Measurements from ENCODE around the gene RMND5B. TPM values are rescaled to one million over a fixed set of nuclear protein-coding genes. Genes with fewer than 3 reads are reported as not detected.

Gene RMND5B
- polyA plus RNA-seq, 1 of the 3 experiments (the other 2 are of a cell fraction): 42.8 TPM

DNA sequence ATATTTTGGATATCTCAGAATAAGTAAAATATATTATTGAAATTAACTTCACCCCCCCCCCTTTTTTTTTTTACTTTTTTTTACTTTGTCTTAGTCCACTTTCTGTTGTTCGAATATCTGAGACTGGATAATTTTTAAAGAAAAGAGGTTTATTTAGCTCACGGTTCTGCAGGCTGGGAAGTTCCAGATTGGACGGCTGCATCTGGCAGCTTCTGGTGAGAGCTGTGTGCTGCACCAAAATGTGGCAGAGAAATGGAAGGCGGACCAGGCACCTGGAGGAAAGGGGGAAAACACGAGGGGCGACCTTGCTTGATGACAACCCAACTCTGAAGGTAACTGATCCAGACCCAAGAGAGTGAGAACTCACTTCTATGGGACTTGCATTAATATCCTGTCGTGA is 62.0 kb downstream of the RMND5B start:
- ChIA-PET POLR2A (no interaction called here), CTCF (no interaction called here)
- Histone ChIP-seq H3K4me2 (no peak overlapping the region), H3K9me2 (no peaks in the 10 kb centered on the region), H4K20me1 (ENCODE audit: insufficient read depth) (no peaks in the 10 kb centered on the region), H3K9me3 (no peaks in the 10 kb centered on the region), H3K36me3 (replicated peaks in 1 of 2; ENCODE audit: control insufficient read depth in 1 of 2, insufficient read depth in 2 of 2, low read length in 1 of 2) (no peaks in the 10 kb centered on the region), H3K79me2 (ENCODE audit: insufficient read depth) (no peaks in the 10 kb centered on the region), H3K27ac (ENCODE audit: low read depth in 2 of 2, low read length in 1 of 2) (no peak overlapping the region), H3K4me3 (ENCODE audit: low read depth in 2 of 2, low read length in 1 of 2) (no peak overlapping the region), H3K27me3 (ENCODE audit: insufficient read depth) (no peaks in the 10 kb centered on the region; the same call in 1 of the 2 replicates), H3K9ac (no peak overlapping the region), H3F3A (replicated peaks; ENCODE audit: insufficient read depth) (no peaks in the 10 kb centered on the region), H3K4me1 (ENCODE audit: control insufficient read depth in 1 of 2, insufficient read depth in 2 of 2, low read depth in 1 of 2, low read length in 1 of 2) (no peaks in the 10 kb centered on the region), H2AFZ (ENCODE audit: low read depth) (no peak overlapping the region)
- 55% methylated on average over 6 of the region's 7 CpGs for WGBS (ENCODE audit: low lambda C conversion rate)
- no peak for DNase-seq
- TF ChIP-seq NFIC (IDR thresholded peaks at IDR 0.05; ENCODE audit: borderline replicate concordance): no peak
- TF ChIP-seq GABPA (IDR thresholded peaks at IDR 0.05; ENCODE audit: low read depth): no peak
- no peak for TF ChIP-seq TCF12 (IDR thresholded peaks at IDR 0.05)
- TF ChIP-seq, protein P1, sequence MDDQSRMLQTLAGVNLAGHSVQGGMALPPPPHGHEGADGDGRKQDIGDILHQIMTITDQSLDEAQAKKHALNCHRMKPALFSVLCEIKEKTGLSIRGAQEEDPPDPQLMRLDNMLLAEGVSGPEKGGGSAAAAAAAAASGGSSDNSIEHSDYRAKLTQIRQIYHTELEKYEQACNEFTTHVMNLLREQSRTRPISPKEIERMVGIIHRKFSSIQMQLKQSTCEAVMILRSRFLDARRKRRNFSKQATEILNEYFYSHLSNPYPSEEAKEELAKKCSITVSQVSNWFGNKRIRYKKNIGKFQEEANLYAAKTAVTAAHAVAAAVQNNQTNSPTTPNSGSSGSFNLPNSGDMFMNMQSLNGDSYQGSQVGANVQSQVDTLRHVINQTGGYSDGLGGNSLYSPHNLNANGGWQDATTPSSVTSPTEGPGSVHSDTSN (IDR thresholded peaks at IDR 0.05): no peak
- no peak for TF ChIP-seq EP300 (IDR thresholded peaks at IDR 0.05; ENCODE audit: borderline replicate concordance in 1 of 2, low read depth in 1 of 2, low read length in 1 of 2)
- TF ChIP-seq FOSL2 (IDR thresholded peaks at IDR 0.05; ENCODE audit: borderline replicate concordance, low read depth): no peak

DNA sequence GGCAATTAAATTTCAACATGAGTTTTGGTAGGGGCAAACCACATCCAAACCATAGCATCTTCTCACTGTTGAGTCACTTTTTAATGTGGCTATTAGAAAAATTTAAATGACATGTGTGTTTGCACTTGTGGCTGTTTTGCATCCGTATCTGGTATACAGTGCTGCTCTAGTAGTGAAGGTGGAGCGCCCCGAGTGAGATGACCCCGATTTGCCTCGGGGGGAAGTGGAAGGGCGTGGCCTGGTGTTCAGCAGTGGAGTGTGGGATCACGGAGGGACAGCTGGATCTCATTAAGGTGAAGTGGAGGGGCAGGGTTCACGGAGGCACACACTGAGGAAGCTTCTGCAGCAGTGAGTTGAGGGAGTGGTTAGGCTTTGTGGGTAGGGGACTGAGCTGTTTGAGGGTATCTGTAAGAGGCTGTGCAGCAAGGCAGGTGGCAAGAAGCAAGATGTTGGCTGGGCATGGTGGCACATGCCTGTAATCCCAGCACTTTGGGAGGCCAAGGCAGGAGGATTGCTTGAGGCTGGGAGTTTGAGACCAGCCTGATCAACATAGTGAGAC is 62.5 kb downstream of the RMND5B start:
- H3K27ac ChIP-seq (ENCODE audit: low read depth in 2 of 2, low read length in 1 of 2): no peak overlapping the region
- H3K79me2 ChIP-seq (ENCODE audit: insufficient read depth): no peaks in the 10 kb centered on the region
- no peaks in the 10 kb centered on the region for H3K36me3 ChIP-seq (replicated peaks in 1 of 2; ENCODE audit: control insufficient read depth in 1 of 2, insufficient read depth in 2 of 2, low read length in 1 of 2)
- no peak overlapping the region for H3K4me2 ChIP-seq
- no peaks in the 10 kb centered on the region for H3K4me1 ChIP-seq (ENCODE audit: control insufficient read depth in 1 of 2, insufficient read depth in 2 of 2, low read depth in 1 of 2, low read length in 1 of 2)
- H3F3A ChIP-seq (replicated peaks; ENCODE audit: insufficient read depth): no peaks in the 10 kb centered on the region
- H3K9me2 ChIP-seq: no peaks in the 10 kb centered on the region
- POLR2A ChIA-PET: no interaction called here
- H3K9ac ChIP-seq: no peak overlapping the region
- WGBS (ENCODE audit: low lambda C conversion rate): 33% methylated on average over 8 of the region's 8 CpGs
- H2AFZ ChIP-seq (ENCODE audit: low read depth): no peak overlapping the region
- H4K20me1 ChIP-seq (ENCODE audit: insufficient read depth): no peaks in the 10 kb centered on the region
- no peak overlapping the region for H3K4me3 ChIP-seq (ENCODE audit: low read depth in 2 of 2, low read length in 1 of 2)
- H3K9me3 ChIP-seq: no peaks in the 10 kb centered on the region
- CTCF ChIA-PET: no interaction called here
- DNase-seq: no peak
- no peaks in the 10 kb centered on the region; the same call in 1 of the 2 replicates for H3K27me3 ChIP-seq (ENCODE audit: insufficient read depth)
- TF ChIP-seq EZH2phosphoT487 (IDR thresholded peaks at IDR 0.05; ENCODE audit: borderline replicate concordance, low read depth): no peak
- TF ChIP-seq, protein P2, sequence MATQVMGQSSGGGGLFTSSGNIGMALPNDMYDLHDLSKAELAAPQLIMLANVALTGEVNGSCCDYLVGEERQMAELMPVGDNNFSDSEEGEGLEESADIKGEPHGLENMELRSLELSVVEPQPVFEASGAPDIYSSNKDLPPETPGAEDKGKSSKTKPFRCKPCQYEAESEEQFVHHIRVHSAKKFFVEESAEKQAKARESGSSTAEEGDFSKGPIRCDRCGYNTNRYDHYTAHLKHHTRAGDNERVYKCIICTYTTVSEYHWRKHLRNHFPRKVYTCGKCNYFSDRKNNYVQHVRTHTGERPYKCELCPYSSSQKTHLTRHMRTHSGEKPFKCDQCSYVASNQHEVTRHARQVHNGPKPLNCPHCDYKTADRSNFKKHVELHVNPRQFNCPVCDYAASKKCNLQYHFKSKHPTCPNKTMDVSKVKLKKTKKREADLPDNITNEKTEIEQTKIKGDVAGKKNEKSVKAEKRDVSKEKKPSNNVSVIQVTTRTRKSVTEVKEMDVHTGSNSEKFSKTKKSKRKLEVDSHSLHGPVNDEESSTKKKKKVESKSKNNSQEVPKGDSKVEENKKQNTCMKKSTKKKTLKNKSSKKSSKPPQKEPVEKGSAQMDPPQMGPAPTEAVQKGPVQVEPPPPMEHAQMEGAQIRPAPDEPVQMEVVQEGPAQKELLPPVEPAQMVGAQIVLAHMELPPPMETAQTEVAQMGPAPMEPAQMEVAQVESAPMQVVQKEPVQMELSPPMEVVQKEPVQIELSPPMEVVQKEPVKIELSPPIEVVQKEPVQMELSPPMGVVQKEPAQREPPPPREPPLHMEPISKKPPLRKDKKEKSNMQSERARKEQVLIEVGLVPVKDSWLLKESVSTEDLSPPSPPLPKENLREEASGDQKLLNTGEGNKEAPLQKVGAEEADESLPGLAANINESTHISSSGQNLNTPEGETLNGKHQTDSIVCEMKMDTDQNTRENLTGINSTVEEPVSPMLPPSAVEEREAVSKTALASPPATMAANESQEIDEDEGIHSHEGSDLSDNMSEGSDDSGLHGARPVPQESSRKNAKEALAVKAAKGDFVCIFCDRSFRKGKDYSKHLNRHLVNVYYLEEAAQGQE (IDR thresholded peaks at IDR 0.05; ENCODE audit: low read depth, low read length): no peak
- no peak for TF ChIP-seq YY1 (IDR thresholded peaks at IDR 0.05; ENCODE audit: low read depth)
- no peak for TF ChIP-seq FOXJ3 (CRISPR knock-in tag; IDR thresholded peaks at IDR 0.05)
- TF ChIP-seq TAF1 (IDR thresholded peaks at IDR 0.05; ENCODE audit: borderline replicate concordance, low read depth, low read length): no peak
- TF ChIP-seq MEF2A (IDR thresholded peaks at IDR 0.05; ENCODE audit: borderline replicate concordance, low read depth): no peak
- TF ChIP-seq NFIC (IDR thresholded peaks at IDR 0.05; ENCODE audit: borderline replicate concordance): no peak
- TF ChIP-seq TEAD4 (IDR thresholded peaks at IDR 0.05; ENCODE audit: borderline replicate concordance, insufficient read depth): no peak
- TF ChIP-seq, protein P3, sequence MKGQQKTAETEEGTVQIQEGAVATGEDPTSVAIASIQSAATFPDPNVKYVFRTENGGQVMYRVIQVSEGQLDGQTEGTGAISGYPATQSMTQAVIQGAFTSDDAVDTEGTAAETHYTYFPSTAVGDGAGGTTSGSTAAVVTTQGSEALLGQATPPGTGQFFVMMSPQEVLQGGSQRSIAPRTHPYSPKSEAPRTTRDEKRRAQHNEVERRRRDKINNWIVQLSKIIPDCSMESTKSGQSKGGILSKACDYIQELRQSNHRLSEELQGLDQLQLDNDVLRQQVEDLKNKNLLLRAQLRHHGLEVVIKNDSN (IDR thresholded peaks at IDR 0.05; ENCODE audit: borderline replicate concordance, low read depth): no peak
- TF ChIP-seq SIN3A (IDR thresholded peaks at IDR 0.05; ENCODE audit: borderline replicate concordance, low read depth, low read length): no peak
- TF ChIP-seq, protein P4, sequence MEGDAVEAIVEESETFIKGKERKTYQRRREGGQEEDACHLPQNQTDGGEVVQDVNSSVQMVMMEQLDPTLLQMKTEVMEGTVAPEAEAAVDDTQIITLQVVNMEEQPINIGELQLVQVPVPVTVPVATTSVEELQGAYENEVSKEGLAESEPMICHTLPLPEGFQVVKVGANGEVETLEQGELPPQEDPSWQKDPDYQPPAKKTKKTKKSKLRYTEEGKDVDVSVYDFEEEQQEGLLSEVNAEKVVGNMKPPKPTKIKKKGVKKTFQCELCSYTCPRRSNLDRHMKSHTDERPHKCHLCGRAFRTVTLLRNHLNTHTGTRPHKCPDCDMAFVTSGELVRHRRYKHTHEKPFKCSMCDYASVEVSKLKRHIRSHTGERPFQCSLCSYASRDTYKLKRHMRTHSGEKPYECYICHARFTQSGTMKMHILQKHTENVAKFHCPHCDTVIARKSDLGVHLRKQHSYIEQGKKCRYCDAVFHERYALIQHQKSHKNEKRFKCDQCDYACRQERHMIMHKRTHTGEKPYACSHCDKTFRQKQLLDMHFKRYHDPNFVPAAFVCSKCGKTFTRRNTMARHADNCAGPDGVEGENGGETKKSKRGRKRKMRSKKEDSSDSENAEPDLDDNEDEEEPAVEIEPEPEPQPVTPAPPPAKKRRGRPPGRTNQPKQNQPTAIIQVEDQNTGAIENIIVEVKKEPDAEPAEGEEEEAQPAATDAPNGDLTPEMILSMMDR (IDR thresholded peaks at IDR 0.05): no peak
- TF ChIP-seq, protein P5, sequence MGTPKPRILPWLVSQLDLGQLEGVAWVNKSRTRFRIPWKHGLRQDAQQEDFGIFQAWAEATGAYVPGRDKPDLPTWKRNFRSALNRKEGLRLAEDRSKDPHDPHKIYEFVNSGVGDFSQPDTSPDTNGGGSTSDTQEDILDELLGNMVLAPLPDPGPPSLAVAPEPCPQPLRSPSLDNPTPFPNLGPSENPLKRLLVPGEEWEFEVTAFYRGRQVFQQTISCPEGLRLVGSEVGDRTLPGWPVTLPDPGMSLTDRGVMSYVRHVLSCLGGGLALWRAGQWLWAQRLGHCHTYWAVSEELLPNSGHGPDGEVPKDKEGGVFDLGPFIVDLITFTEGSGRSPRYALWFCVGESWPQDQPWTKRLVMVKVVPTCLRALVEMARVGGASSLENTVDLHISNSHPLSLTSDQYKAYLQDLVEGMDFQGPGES (IDR thresholded peaks at IDR 0.05; ENCODE audit: low read depth, low read length): no peak
- TF ChIP-seq FOSL2 (IDR thresholded peaks at IDR 0.05; ENCODE audit: borderline replicate concordance, low read depth): no peak
- no peak for TF ChIP-seq RFX5 (IDR thresholded peaks at IDR 0.05; ENCODE audit: low read length)
- TF ChIP-seq EP300 (IDR thresholded peaks at IDR 0.05; ENCODE audit: borderline replicate concordance in 1 of 2, low read depth in 1 of 2, low read length in 1 of 2): no peak
- TF ChIP-seq FOXM1 (IDR thresholded peaks at IDR 0.05; ENCODE audit: low read depth): no peak
